OCI-M1 (cell line): Measurements from ENCODE around the gene LRRC53.

ENCODE experiments used
- DNase-seq: peaks from one replicate; lab custom pipeline; 2025; lab: John Stamatoyannopoulos, UW

Gene LRRC53

DNA sequence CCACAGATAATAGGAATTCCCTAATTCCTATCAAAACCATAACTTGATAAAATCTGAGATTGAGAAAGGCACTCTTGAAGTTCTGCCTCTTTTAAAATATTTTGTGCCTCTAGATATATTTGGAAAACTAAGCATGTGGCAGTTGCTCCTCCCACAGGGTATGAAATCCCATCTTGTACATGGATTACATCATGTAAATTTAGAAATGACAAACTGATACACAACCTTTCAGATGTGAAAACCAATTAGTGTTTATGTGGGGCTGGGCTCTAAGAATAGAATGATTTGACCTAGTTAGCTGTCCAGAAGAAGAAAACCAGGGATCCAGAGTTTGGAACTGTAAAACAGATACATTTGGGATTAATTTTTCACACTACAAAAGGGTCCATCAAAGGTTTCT, 15.7 kb downstream of the LRRC53 start:
- no peak for DNase-seq

DNA sequence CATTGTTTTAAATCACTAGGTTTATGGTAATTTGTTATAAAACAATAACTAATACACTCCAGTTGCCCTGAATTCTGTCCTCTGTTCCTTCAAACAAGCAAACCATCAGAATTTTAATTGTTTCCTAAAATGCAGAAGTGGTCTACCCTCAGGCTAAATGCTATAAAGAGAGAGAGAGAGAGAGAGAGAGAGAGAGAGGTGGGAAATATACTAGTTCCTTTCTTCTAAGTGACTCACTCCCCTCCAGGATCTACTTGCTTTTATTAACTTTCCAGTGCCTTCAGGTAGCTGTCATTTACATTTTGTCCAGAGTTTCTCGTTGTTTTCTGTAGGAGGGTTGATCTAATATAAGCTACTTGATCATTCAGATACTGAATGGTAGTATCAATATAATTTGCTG, 26.4 kb downstream of the LRRC53 start:
- DNase-seq, result no peak

DNA sequence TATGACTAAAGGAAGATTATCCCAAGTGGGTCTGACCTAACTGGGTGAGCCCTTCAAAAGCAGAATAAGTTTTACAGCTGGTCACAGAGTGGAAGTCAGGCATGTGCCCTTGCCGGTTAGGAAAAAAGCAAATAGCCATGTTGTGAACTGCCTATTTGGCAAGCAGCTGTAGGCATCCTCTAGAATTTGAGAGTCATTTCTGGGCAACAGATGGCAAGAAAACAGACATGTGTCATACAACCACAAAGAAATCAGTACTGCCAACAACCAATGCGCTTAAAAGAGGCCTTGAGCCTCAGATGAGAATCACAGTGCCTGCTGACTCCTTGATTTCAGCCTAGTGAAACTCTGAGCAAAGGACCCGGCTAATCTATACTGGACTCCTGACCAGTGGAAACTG, 26.8 kb downstream of the LRRC53 start:
- no peak for DNase-seq

DNA sequence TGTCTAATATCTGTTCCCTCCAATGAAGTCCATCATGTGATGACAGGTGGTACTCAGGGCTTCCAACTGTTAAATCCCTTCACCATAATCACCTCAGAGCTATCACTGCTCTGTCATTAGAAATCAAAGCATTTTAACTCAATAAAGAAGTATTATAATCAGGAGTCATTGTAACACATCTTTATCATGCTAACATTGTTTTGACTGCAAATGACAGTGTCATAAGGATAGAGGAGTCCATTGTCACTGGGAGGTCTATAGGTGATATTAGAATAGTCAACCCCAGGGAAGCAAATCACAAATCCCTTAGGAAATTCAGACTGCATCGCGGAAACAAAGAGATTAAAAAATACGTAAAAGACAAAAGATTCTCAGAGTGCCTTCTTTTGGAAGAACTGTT, 30.8 kb downstream of the LRRC53 start:
- DNase-seq, result no peak

DNA sequence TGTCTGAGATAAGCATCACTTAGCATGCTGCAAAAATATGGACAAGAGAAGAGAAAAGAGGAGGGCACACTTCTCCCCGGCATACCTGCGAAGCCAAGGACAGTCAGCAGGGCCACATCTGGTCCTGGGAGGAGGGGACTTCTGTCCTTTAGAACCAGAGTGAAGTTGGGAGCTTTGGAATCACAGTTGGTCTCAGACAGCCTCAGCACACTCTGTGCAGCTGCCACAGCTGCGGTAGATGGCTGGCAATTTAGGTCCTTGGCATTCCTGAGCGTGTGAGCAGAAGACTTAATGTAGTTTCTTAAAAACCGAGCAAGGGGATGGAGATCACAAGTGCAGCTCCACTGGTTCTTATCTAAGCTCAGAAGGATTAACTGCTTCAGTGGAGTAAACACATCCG, 32.3 kb downstream of the LRRC53 start:
- DNase-seq, result no peak

DNA sequence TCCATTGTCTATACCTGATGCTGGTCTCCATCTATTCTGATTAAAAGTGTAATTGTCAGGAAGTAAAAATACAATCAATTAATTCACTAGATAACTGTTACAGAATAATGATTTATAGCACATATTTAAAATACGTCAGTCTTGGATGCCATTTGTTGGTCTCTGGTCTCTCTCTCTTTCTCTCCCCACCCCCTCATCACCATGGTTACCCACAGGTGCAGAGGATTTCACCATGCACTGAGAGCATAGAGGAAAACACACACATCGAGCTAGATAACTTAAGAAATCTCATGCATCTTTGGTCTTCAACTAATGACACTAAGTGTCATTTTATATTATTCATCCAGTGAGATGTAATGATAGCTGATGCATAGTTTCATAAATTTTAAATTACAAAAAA, 33.4 kb downstream of the LRRC53 start:
- no peak for DNase-seq

DNA sequence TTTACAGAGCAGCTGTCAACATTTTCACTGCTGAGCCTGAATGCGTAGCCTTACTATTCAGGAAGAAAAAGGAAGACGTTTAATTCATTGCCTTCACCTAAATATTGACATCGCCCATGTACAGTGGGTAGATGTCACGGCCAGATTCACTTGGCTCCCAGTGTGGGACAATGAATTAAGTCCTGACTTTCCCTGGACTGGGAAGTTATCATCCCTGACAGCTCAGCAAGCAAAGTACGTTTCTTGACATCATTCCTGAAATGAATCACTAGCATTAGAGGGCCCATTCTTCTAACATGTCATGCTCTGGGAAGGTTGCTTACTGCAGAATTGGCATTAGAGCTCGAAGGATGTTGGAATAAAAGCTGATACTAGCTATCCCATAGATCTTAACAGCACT, 37.8 kb downstream of the LRRC53 start:
- DNase-seq, result no peak

DNA sequence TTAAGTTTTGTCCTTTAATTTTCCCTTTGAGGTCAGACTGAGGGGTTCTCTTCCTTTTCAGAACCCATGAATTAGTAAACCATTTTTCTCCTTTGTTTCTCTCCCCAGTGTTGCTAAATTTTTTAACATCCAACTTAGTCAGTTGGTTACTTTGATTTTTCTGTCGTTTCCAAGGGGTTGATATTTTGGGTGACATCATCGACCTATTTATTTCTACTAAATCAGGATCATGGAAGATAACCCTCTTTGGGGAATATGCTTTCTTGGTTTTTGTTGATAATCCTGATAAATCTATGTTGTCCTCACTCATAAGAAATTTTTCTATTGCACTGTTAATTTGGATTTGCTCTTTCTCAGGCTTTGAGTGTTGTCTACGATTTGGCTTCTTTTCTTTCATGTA, 40.9 kb downstream of the LRRC53 start:
- DNase-seq, result no peak

DNA sequence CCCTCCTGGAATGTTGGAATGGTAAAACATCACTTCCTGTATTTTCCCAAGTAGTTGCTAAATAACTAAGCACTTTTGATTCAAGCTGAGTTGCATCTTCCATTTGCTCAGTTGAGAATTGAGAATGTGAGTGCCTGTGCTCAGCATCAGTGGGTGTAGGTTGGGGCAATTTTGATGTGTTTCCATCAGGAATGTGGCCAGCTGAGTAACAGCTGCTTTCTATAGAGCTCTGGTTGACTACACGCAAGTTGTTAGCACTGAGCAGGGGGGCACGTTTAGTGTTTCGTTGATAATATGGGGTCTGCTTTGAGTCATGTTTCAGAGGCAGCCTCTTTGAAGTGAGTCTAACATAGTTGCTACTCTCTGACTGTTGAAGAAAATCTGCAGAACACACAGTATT, 41.5 kb downstream of the LRRC53 start:
- DNase-seq, result no peak

DNA sequence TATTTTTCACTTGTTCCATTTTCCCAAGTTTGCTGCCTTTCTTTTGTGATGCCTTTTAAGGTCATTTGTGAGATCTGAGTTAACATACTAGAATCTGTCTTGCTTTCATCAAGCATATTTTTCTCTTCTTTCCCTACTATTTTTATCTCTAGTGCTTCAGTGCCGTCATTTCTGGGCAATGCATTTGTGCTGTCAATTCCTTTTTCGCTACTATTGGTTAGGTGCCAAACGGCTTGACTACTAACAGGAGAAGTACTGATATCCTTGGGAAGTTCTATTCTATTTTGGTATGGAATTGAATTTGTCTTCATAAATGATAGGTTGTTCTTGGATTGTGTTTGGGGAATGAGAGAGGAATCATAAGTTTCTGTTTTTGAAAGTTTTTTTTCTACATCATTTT, 42.2 kb downstream of the LRRC53 start:
- no peak for DNase-seq

DNA sequence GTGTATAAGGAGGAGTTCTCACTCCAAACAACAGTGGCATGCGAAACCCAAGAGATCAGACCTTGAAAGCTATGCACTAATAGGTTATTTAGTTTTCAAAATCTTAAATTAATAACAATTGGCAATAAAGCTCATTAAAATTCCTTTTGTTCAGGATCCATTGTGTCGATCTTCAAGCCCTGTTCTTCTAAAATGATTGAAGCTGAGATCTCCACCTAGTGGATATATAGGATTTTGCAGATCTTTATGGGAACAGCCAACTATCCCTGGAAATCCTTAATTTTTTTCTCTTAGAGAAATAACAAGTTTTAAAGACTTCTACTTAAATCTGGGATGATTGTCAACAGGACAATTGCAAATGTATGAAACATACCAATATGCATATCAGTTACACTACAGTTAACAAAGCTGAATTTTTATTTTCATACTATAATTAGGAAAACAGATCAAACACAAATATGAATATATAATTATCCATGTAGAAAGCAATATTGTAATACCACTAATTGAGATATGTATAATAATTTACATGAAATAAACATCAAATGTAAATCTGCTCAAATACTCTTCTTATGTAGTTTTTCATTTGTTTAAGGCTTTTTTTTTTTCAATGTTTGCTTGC, 43.3 kb downstream of the LRRC53 start:
- DNase-seq, result peak; percentile 67

DNA sequence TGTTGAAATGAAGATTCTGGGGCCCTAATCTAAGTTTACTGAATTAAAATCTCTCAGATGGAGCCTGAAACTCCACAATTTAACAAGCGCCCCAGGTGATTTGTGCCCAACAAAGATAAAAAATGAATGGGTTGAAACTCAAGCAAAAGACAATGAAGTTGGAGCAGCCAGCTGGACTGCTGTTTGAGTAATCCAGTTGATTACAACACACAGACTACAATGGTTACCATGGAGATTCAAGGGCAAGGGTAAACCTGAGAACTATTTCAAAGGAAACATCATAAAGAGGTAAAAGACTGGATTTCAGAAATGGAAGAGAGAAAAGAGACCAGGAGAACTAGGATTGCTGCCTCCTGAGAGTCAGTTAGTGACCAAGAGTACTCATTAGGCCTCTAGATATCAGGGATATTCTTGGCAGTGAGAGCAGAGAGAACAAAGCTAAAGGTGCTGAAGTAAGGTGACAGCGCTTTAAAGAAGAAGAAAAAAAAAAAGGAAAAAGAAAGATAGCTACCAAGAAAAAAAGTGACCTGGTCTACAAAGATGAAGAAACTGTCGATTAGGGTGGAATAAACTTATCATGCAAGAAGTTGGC, 44.5 kb downstream of the LRRC53 start:
- DNase-seq, result no peak

DNA sequence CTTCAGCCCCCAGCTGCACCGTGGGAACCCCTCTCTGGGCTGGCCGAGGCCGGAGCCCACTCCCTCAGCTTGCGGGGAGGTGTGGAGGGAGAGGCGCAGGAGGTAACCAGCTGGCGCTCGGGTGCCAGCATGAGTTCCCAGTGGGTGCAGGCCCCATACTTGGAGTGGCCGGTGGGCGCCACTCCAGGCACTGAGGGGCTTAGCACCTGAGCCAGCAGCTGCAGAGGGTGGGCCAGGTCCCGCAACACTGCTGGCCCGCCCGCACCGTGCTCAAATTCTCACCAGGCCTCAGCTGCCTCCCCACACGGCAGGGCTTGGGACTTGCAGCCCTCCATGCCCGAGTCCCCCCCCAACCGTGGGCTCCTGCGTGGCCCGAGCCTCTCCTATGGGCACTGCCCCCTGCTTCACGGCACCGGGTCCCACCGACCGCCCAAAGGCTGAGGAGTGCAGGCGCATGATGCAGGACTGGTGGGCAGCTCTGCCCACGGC, 47.2 kb downstream of the LRRC53 start:
- no peak for DNase-seq

DNA sequence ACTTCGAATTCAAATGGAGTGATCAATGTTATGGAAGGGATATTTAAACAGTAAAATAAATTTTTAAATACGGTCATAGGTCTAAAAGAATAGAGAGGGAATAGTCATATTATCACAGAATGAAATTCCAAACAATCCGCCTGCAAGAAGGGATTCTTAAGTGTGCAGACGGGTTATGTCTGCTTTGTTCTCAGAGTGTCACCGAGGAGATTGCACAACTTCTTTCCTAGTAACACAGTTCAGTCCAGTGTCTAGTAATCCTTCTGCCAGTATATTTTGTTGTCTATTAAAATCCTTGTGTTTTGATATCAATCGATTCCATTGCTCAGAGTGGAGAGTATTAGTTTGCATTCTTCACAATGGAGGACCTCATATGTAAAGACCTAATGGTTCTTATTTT, 48.4 kb downstream of the LRRC53 start:
- no peak for DNase-seq

DNA sequence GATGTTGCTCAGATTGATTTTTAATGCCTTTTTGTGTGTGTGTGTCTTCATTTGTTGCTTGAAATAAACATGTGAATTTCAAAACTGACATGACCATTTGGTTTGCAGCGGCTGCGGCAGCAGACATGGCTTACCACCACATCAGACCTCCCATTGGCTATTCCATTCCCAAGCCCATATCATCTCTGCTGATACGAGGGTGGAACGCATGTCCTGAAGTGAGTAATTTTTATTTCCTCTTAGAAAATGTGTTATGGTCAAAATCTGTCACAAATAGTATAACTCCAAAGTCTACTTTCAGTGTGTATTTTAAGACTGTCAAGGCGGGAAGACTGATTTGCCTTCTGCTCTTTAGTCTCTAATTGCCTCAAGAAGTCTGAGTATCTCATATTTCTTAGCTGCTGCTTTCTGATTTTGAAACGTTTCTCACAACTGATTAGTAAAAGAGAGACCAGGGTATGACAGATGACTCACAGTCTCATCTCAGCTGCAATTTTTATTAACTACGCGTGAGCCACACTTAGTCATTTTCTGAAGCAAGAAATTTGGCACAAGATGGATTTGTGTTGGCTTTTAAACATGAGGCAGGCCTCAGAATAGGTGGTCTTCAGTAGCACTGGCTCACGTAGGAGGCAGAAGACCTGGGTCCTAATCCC, 49.0 kb downstream of the LRRC53 start:
- no peak for DNase-seq

DNA sequence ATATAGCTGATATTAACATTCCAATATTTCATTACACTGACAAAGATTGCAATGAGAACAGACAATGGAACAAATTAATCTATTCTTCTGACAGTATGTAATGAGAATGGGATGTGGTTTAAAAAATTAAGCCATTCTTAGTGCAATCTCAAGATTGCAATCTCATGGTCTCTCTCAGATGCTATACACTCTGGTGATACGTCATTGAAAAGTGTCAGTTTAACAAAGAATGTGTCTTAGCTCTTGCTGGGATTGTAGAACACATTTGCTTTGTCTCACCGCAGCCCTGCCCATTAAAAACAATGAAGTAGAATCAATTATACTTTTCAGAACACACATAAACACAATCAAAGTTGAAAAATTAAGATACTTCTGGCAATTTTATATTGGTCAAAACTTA, 55.2 kb downstream of the LRRC53 start:
- no peak for DNase-seq

DNA sequence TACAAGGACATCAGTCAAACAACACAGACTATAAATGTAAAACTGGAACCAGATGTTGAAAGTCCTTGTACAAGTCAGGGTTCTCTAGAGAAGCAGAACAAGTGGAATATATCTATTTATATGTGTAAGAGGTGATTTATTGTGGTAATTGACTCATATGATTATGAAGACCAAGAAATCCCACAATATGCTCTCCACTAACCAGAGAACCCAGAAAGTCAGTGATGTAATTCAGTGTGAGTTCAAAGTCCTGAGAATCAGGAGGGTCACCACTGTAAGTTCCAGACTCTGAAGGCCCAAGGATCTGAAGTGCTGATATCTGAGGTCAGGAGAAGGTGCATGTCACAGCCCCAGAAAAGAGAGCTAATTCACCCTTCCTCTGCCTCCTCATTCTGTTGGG, 57.0 kb downstream of the LRRC53 start:
- DNase-seq, result no peak

DNA sequence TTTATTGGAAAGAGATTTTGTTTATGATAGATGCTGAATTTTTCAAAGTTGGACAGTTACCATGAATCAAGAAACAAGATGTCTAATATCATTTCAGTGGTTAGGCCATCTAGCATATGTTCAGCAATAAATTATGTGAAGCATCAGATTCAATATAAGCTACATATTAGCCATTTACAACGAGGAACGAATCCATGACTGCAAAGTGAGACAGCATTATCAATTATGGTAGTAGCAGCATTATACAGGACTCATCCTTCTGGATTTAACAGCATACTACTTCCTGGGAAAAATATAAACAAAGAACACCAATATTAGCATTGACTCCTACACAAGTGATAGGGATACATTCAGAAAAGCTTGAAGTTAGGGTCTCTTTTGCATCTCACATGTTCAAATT, 59.1 kb downstream of the LRRC53 start:
- DNase-seq, result no peak

DNA sequence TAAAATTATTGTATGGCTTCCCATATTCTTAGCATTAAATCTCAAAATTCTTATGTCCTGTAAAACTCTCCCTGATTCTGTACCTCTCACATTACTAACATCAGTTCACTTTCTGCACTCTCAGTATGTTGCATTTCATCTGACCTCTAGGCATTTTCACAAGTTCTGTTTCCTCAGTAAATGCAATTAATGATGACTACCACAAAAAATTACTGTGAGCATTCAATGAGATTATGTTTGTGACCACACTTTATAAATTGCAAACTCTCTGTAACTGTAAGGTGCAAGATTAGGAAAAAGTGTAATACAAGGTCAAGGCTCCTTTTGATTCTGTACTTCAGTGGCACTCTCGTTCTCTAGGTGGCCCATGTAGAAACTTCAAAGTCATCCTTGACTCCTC, 60.4 kb downstream of the LRRC53 start:
- no peak for DNase-seq

DNA sequence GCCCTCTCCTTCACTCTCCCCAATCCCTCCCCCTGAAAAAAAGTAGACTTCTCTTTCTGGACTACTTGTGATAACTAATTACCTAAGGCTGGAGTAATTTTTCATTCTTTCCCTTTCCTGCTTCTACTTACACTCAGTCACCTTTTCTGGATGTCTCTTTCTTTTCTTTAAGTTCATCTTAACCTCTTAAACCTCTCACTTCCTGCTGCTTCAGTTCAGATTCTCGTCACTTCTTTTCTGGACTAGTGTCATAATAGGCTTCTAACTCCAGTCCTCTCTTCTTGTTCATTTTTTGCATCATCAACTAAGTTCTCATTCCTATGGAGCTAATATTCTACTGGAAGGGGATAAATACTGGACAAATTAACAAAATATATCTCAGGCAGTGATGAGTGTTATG, 75.4 kb downstream of the LRRC53 start:
- DNase-seq, result no peak

DNA sequence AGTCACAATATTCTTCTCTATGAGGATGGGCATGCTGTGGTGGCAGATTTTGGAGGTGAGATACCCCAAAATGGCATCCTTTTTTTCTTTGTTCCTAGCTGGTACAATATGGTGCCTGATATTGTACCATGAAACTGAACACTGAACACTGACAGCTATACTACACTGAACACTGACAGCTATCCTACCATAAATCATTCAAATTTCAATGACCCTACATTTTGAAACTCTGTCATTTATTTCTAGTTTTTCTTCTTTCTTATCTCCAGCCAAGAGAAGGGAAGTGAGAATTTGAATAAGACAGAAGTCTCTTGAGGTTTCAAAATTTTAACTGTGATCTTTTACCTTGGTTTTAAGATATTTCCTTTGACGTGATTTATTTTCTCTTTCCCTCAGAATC, 76.3 kb downstream of the LRRC53 start:
- no peak for DNase-seq

DNA sequence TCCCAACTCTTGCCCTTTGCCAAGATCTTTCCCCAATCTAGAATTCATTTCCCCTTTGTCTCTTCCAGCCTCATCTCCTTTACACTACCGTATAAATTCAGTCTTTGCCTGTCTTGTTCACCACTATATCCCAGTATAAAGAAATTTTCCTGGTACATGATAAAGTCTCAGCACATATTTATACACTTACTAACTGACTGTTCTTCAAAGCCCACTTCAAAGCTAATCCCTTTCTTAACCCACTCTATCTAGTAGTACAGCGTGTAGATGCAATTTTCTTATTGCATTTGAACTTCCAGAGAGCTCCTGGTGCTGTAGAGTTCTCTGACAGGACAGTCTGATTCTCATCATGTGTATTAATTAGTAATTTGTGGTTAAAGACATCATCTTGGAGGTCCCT, 78.1 kb downstream of the LRRC53 start:
- no peak for DNase-seq

DNA sequence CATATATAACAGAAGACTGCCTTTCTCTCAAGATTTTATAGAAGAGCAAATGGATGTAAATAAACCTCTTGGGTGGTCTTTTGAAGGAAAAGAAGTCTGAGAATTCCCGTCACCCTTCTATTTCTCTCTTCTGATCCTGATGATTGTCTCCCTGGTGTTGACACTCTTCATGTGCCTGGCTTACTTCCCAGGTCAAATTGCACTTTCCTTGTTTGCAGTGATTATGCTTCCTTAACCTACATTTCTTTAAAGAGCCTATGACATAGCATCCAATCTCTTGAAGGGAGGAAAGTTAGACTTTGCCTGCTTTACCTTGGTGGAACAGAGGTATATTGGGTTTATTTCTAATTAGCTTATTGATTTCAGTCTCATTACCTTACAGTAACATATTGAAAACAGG, 80.1 kb downstream of the LRRC53 start:
- DNase-seq, result no peak

DNA sequence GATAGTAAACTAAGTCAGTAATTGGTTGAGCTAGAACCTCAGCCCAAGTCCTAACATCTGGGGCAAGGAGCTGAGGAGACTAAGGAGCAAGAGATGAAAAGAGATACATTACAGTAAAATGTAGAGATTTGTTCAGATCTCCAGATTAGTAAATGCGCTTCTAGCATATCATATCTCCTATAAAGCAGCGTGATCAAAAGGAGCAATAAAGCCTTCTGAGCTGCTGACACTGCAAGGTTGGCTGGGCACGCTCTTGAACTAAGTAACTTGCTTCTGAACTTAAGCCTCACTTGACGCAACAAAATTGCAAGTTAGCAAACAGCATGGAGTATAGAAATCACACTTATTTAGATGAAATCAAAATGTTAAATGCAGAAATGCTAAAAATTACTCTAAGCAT, 80.9 kb downstream of the LRRC53 start:
- DNase-seq, result no peak
